Glutamatergic neuron (in vitro differentiated cells): ENCODE data around the gene SNAI3. TPM values are rescaled to one million over a fixed set of nuclear protein-coding genes. Genes with fewer than 3 reads are reported as not detected.

ENCODE experiments used
- DNase-seq: peaks from one replicate; pipeline ENCODE4 v3.0.0; 2022
- H3K27ac Mint-ChIP-seq: one replicate; pipeline ENCODE4 v1.8.0; 2020; ENCODE audit warnings: mild to moderate bottlenecking, mixed read lengths, inconsistent platforms; ENCODE audit not compliant: unreplicated experiment
- H3K27me3 Mint-ChIP-seq: one replicate; pipeline ENCODE4 v1.8.0; 2020; ENCODE audit warnings: mild to moderate bottlenecking, moderate library complexity, mixed read lengths, inconsistent platforms; ENCODE audit not compliant: unreplicated experiment
- H3K36me3 Mint-ChIP-seq: one replicate; pipeline ENCODE4 v1.8.0; 2020; ENCODE audit warnings: mild to moderate bottlenecking, mixed read lengths, inconsistent platforms; ENCODE audit not compliant: unreplicated experiment
- H3K4me1 Mint-ChIP-seq: one replicate; pipeline ENCODE4 v1.8.0; 2020; ENCODE audit warnings: mild to moderate bottlenecking, low read depth, mixed read lengths, inconsistent platforms; ENCODE audit not compliant: unreplicated experiment
- H3K4me3 Mint-ChIP-seq: one replicate; pipeline ENCODE4 v1.8.0; 2020; ENCODE audit warnings: mild to moderate bottlenecking, mixed read lengths, inconsistent platforms; ENCODE audit not compliant: unreplicated experiment
- H3K9me3 Mint-ChIP-seq: one replicate; pipeline ENCODE4 v1.8.0; 2020; ENCODE audit warnings: mild to moderate bottlenecking, moderate library complexity, mixed read lengths, inconsistent platforms; ENCODE audit not compliant: unreplicated experiment
- microRNA-seq: library from miRNA; unstranded; fragments of <30 nt; microRNA quantifications from one replicate; pipeline ENCODE4, GENCODE V29; 2020; ENCODE audit not compliant: unreplicated experiment
- total RNA-seq: library from RNA; stranded (reverse); fragmentation: NEBNext Ultra II Directional; extraction: Animal tissue kit (Norgen Biotek cat#: 25700); gene quantifications from one replicate; pipeline ENCODE4 v1.2.1, GENCODE V29; 2021; ENCODE audit not compliant: unreplicated experiment
- TF ChIP-seq, protein P1 (sequence below): fragments of 200-600 bp; sonication (generic); IDR thresholded peaks from one replicate; pipeline ENCODE4 v1.5.0; 2021; ENCODE audit not compliant: partially characterized antibody, unreplicated experiment

The SNAI3 gene
- total RNA-seq, 1 donor from 2014 or later, result not detected

DNA sequence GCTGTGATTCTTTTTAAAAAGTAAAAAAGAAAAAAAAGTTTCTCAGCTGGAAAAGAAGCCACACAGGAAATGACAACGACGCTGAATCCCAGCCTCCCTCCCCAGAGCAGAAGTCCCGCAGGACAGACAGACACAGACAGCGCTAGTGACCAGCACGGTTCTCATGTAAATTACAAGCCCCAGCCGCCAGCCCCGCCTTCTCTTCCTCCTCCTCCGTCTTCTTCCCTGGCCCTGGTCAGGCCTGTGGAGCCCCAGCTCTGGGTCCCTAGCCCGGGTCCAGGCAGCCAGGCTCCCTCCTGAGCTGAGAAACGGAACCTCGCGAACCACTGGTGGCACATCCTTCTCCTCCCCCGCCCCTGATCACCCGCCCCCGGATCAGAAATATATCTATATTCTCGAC is 54.9 kb downstream of the SNAI3 start:
- Mint-ChIP-seq H3K9me3 (peaks cover 2% of the 10 kb centered on the region), H3K4me3 (no peak overlapping the region), H3K4me1 (peaks cover 8% of the 10 kb centered on the region), H3K27me3 (peaks cover 3% of the 10 kb centered on the region), H3K27ac (no peak overlapping the region), H3K36me3 (no peaks in the 10 kb centered on the region)
- TF ChIP-seq, protein P1, sequence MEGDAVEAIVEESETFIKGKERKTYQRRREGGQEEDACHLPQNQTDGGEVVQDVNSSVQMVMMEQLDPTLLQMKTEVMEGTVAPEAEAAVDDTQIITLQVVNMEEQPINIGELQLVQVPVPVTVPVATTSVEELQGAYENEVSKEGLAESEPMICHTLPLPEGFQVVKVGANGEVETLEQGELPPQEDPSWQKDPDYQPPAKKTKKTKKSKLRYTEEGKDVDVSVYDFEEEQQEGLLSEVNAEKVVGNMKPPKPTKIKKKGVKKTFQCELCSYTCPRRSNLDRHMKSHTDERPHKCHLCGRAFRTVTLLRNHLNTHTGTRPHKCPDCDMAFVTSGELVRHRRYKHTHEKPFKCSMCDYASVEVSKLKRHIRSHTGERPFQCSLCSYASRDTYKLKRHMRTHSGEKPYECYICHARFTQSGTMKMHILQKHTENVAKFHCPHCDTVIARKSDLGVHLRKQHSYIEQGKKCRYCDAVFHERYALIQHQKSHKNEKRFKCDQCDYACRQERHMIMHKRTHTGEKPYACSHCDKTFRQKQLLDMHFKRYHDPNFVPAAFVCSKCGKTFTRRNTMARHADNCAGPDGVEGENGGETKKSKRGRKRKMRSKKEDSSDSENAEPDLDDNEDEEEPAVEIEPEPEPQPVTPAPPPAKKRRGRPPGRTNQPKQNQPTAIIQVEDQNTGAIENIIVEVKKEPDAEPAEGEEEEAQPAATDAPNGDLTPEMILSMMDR, result no peak
- DNase-seq, result no peak

DNA sequence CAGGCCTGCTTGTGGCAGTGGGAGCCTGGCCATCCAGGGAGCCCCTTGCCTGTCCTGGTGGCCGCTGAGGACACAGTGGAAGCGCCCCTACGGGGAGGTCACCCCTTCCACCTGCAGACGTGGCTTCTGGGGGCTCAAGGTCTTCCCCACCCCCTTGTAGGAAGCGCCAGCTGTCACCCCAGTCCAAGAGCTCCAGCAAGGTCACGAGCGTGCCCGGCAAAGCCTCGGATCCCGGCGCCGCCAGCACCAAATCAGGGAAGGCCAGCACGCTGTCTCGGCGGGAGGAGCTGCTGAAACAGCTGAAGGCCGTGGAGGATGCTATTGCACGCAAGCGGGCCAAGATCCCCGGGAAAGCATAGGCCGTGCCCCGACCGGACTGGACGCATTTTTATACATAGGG is 55.4 kb downstream of the SNAI3 start:
- H3K4me3 Mint-ChIP-seq, result no peak overlapping the region
- H3K27ac Mint-ChIP-seq, result no peak overlapping the region
- peaks cover 8% of the 10 kb centered on the region for H3K4me1 Mint-ChIP-seq
- TF ChIP-seq, protein P1, result no peak
- H3K27me3 Mint-ChIP-seq, result peaks cover 3% of the 10 kb centered on the region
- H3K9me3 Mint-ChIP-seq, result peaks cover 2% of the 10 kb centered on the region
- no peak for DNase-seq
- no peaks in the 10 kb centered on the region for H3K36me3 Mint-ChIP-seq

DNA sequence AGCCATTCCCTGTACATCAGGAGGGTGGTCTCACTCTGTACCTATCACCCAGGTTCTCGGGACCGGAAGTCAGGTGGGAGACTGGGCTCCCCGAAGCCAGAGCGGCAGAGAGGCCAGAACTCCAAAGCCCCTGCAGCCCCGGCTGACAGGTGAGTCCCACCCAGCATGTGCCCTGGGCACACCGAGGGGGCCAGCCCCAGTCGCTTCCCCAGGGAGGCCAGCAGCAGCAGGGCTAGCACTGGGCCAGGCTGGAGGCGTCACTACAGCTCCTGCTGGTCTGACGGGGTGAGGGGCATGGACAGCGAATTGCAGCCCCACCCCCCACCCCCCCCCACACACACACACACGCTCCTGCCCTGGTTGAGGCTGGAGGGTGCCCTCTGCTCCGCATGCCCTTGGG is 55.9 kb downstream of the SNAI3 start:
- Mint-ChIP-seq H3K36me3 (no peaks in the 10 kb centered on the region), H3K9me3 (peaks cover 2% of the 10 kb centered on the region), H3K27me3 (peaks cover 3% of the 10 kb centered on the region), H3K27ac (no peak overlapping the region), H3K4me1 (peaks cover 8% of the 10 kb centered on the region), H3K4me3 (no peak overlapping the region)
- TF ChIP-seq, protein P1, result no peak
- DNase-seq, result no peak

DNA sequence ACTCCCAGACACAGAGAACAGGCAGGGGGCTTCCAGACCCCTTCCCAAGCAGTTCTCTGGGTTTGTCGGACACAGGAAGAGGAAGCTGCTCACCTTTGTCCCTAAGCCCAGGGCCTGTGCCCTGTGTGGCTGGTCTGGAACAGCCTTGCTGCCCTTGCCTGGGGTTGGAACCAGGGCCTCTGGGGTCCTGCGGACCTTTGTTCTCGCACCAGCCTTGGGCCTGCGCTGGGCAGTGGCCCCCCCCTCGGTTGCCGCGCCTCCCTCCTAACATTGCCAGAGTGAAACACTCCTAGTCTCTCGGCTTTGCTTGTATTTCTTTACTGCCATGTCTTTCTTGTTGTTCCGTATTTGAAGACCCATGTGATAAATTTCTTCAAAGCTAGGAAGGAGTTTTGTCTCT is 56.5 kb downstream of the SNAI3 start:
- H3K4me3 Mint-ChIP-seq, result no peak overlapping the region
- H3K4me1 Mint-ChIP-seq, result peaks cover 8% of the 10 kb centered on the region
- TF ChIP-seq, protein P1, result no peak
- H3K9me3 Mint-ChIP-seq, result peaks cover 2% of the 10 kb centered on the region
- no peak for DNase-seq
- H3K27ac Mint-ChIP-seq, result no peak overlapping the region
- H3K27me3 Mint-ChIP-seq, result peaks cover 3% of the 10 kb centered on the region
- H3K36me3 Mint-ChIP-seq, result no peaks in the 10 kb centered on the region

DNA sequence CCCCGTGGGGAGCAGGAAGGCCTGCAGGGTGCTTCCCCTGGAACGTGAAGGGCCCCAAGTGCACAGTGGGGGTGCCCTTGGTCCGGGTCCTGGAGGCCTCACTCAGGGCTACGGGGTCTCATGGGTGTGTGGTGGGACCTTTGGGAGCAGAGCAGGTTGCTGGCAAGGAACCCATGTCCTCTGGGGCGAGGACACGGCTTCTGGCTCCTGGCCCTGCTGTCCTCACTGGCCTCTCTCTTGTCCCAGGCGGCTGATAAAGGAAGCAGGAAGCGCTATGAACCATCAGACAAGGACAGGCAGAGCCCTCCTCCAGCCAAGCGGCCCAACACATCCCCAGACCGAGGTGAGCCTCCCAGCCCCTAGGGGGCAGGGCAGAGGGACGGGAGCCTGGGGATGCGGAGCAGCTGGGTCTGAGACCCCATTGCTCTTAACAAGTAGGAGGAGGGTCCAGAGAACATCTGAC is 57.8 kb downstream of the SNAI3 start:
- TF ChIP-seq, protein P1, result peak; percentile 60
- peaks cover 8% of the 10 kb centered on the region for H3K4me1 Mint-ChIP-seq
- peaks cover 2% of the 10 kb centered on the region for H3K9me3 Mint-ChIP-seq
- no peak overlapping the region for H3K27ac Mint-ChIP-seq
- no peaks in the 10 kb centered on the region for H3K36me3 Mint-ChIP-seq
- H3K4me3 Mint-ChIP-seq, result no peak overlapping the region
- peak; percentile 74 for DNase-seq
- peaks cover 3% of the 10 kb centered on the region for H3K27me3 Mint-ChIP-seq

Small RNA genes within 50 kb of the gene (microRNA-seq; reads per million reads assigned to microRNA genes)
- 0.55 reads per million for gene MIR4722

Other genes with a start within 250 kb of the SNAI3 start
- 11.1 TPM for gene ZFPM1, start 233.2 kb downstream of the SNAI3 start, total RNA-seq
- gene ZC3H18, start 116.1 kb downstream of the SNAI3 start, total RNA-seq, result 48.9 TPM
- not detected for gene IL17C, start 47.9 kb downstream of the SNAI3 start, total RNA-seq
- 28.7 TPM for gene CYBA, start 35.5 kb downstream of the SNAI3 start, total RNA-seq
- 227 TPM for gene MVD, start 23.4 kb downstream of the SNAI3 start, total RNA-seq
- 26.5 TPM for gene RNF166, start 19.9 kb upstream of the SNAI3 start, total RNA-seq
- gene CTU2, start 20.0 kb upstream of the SNAI3 start, total RNA-seq, result 32.4 TPM
- gene PIEZO1, start 98.7 kb upstream of the SNAI3 start, total RNA-seq, result 12.3 TPM
- gene CDT1, start 117.3 kb upstream of the SNAI3 start, total RNA-seq, result 5.6 TPM
- gene APRT, start 125.4 kb upstream of the SNAI3 start, total RNA-seq, result 54.4 TPM
- 31.7 TPM for gene GALNS, start 170.4 kb upstream of the SNAI3 start, total RNA-seq
- gene TRAPPC2L, start 170.6 kb upstream of the SNAI3 start, total RNA-seq, result 50.6 TPM
- gene PABPN1L, start 180.2 kb upstream of the SNAI3 start, total RNA-seq, result 3.9 TPM